Common myeloid progenitor, CD34-positive (primary cell): ENCODE measurements around the gene ZNF654.
A peak's percentile ranks its signal among the peaks of the same experiment; 100 is the strongest.

Experiments used
- CTCF ChIA-PET: fragments of 350-600 bp; sonication (Branson Sonifier 250); formaldehyde crosslinking; loops from one replicate; lab custom pipeline; 2021; ENCODE audit warnings: antibody characterized with exemption; lab: Charles Lee
- POLR2A ChIA-PET: fragments of 350-600 bp; sonication (Branson Sonifier 250); formaldehyde crosslinking; loops from one replicate; lab custom pipeline; 2021; ENCODE audit warnings: antibody characterized with exemption; lab: Charles Lee
- DNase-seq, 3 donors: peaks; one replicate each; pipeline versions ENCODE4 v3.0.0 to v3.0.0-alpha.2; 2013
- H3K27ac ChIP-seq, 2 experiments: 1 replicate in 1 of 2; 2 replicates in 1 of 2; pipeline ENCODE4 v1.7.0; 2013; ENCODE audit warnings: inconsistent platforms in 2 of 2, low read length in 2 of 2, mild to moderate bottlenecking in 2 of 2, low read depth in 1 of 2, moderate library complexity in 1 of 2; ENCODE audit not compliant: severe bottlenecking in 2 of 2, insufficient read depth in 1 of 2, poor library complexity in 1 of 2
- H3K27me3 ChIP-seq, 5 experiments: replicated peaks in 2 of 5; 1 replicate in 3 of 5; 2 replicates in 2 of 5; pipeline versions ENCODE4 v1.6.1 to v1.7.0; 2013; ENCODE audit warnings: low read length in 4 of 5, mild to moderate bottlenecking in 2 of 5, moderate library complexity in 2 of 5, inconsistent platforms in 1 of 5; ENCODE audit not compliant: insufficient read depth in 5 of 5, control insufficient read depth in 4 of 5
- H3K36me3 ChIP-seq, 4 experiments: 1 replicate in 2 of 4; 2 replicates in 2 of 4; pipeline versions ENCODE4 v1.6.1 to v1.7.0; 2013; ENCODE audit warnings: low read length in 3 of 4, control low read depth in 1 of 4, mild to moderate bottlenecking in 1 of 4; ENCODE audit not compliant: control insufficient read depth in 4 of 4, insufficient read depth in 4 of 4
- H3K4me1 ChIP-seq, 4 experiments: 1 replicate in 3 of 4; 2 replicates in 1 of 4; pipeline versions ENCODE4 v1.6.1 to v1.7.1; 2013; ENCODE audit warnings: low read length in 3 of 4, mild to moderate bottlenecking in 3 of 4, control low read depth in 1 of 4, inconsistent platforms in 1 of 4, moderate library complexity in 1 of 4; ENCODE audit not compliant: control insufficient read depth in 4 of 4, insufficient read depth in 4 of 4; ENCODE audit errors: control extremely low read depth in 1 of 4
- H3K4me3 ChIP-seq, 7 experiments: 1 replicate in 4 of 7; 2 replicates in 3 of 7; pipeline versions ENCODE4 v1.5.1 to v1.7.0; 2013; ENCODE audit warnings: mild to moderate bottlenecking in 7 of 7, low read length in 6 of 7, moderate library complexity in 6 of 7, inconsistent platforms in 2 of 7, low read depth in 2 of 7, control low read depth in 1 of 7; ENCODE audit not compliant: insufficient read depth in 4 of 7, control insufficient read depth in 1 of 7; ENCODE audit errors: extremely low read depth in 1 of 7
- H3K9me3 ChIP-seq, 5 experiments: 1 replicate in 4 of 5; 2 replicates in 1 of 5; pipeline versions ENCODE4 v1.6.1 to v1.7.1; 2013; ENCODE audit warnings: low read length in 4 of 5, mild to moderate bottlenecking in 2 of 5, inconsistent platforms in 1 of 5, low read depth in 1 of 5, moderate library complexity in 1 of 5; ENCODE audit not compliant: control insufficient read depth in 4 of 5, insufficient read depth in 2 of 5; ENCODE audit errors: control extremely low read depth in 1 of 5
- whole genome bisulfite sequencing: methylation state at CpG from one replicate; pipeline ENCODE4 v1.1.5; 2013; ENCODE audit not compliant: insufficient coverage; 5-methylcytosine and 5-hydroxymethylcytosine counted together

Gene ZNF654

GRCh38 chr3:88076712-88077111, 17.7 kb downstream of the ZNF654 start:
- Histone ChIP-seq H3K27ac (no peak overlapping the region), H3K4me3 (no peak overlapping the region), H3K27me3 (no peaks in the 10 kb centered on the region), H3K4me1 (peaks cover 0 to 9% (median 7%) of the 10 kb centered on the region in 4 experiments), H3K36me3 (peaks cover 2 to 16% (median 7%) of the 10 kb centered on the region in 4 experiments), H3K9me3 (peaks cover 5 to 12% (median 7%) of the 10 kb centered on the region in 5 experiments)
- WGBS = no CpG with 5 or more reads among the region's 1 CpG
- peak in 2 of 3 donors; percentile 18 to 55 for DNase-seq
- ChIA-PET POLR2A (no interaction called here), CTCF (no interaction called here)

- no peak overlapping the region for H3K4me3 ChIP-seq
- CTCF ChIA-PET = interaction anchor here (2.0 kb wide), 1 partner anchor 11 kb away, joined by 6 read pairs; no protein-coding TSS in a partner anchor
- no peak overlapping the region for H3K27ac ChIP-seq
- peaks cover 0 to 9% (median 5%) of the 10 kb centered on the region in 4 experiments for H3K36me3 ChIP-seq
- POLR2A ChIA-PET = no interaction called here
- H3K9me3 ChIP-seq = peaks cover 0 to 5% (median 4%) of the 10 kb centered on the region in 5 experiments
- no peak for DNase-seq
- WGBS = no CpG with 5 or more reads among the region's 3 CpGs
- no peaks in the 10 kb centered on the region for H3K27me3 ChIP-seq
- H3K4me1 ChIP-seq = peaks cover 0 to 9% (median 7%) of the 10 kb centered on the region in 4 experiments
These were observed 19.9 kb downstream of the ZNF654 start for GRCh38 chr3:88078932-88079331.

- Histone ChIP-seq H3K27me3 (no peaks in the 10 kb centered on the region), H3K4me3 (no peak overlapping the region), H3K27ac (no peak overlapping the region), H3K9me3 (peaks cover 0 to 5% (median 4%) of the 10 kb centered on the region in 5 experiments), H3K36me3 (peaks cover 4 to 19% (median 14%) of the 10 kb centered on the region in 4 experiments), H3K4me1 (no peaks in the 10 kb centered on the region)
- WGBS = 100% methylated on average over 1 of the region's 2 CpGs
- ChIA-PET POLR2A (no interaction called here), CTCF (no interaction called here)
- no peak for DNase-seq
These were observed 23.8 kb downstream of the ZNF654 start for GRCh38 chr3:88082854-88083253.

- Histone ChIP-seq H3K36me3 (peaks cover 5 to 19% (median 16%) of the 10 kb centered on the region in 4 experiments), H3K27ac (no peak overlapping the region), H3K27me3 (no peaks in the 10 kb centered on the region), H3K9me3 (peaks cover 0 to 5% (median 4%) of the 10 kb centered on the region in 5 experiments), H3K4me1 (no peaks in the 10 kb centered on the region), H3K4me3 (no peak overlapping the region)
- WGBS = 94% methylated on average over 2 of the region's 2 CpGs
- CTCF ChIA-PET = interaction anchor here (0.7 to 1.0 kb wide), 2 partner anchors 11 to 23 kb away, joined by 3 read pairs; no protein-coding TSS in a partner anchor
- DNase-seq = no peak
- POLR2A ChIA-PET = no interaction called here
These were observed 25.0 kb downstream of the ZNF654 start for GRCh38 chr3:88084097-88084501.

GRCh38 chr3:88090681-88091080, 31.6 kb downstream of the ZNF654 start:
- H3K36me3 ChIP-seq = peaks cover 17 to 49% (median 31%) of the 10 kb centered on the region in 4 experiments
- H3K27me3 ChIP-seq = no peaks in the 10 kb centered on the region
- ChIA-PET POLR2A (no interaction called here), CTCF (interaction anchor here (0.8 to 2.4 kb wide), 6 partner anchors 10 to 59 kb away, joined by 3 to 6 read pairs (median 4); partner anchors contain the start of gene C3orf38)
- H3K9me3 ChIP-seq = peaks cover 0 to 12% (median 3%) of the 10 kb centered on the region in 5 experiments
- H3K27ac ChIP-seq = no peak overlapping the region
- no peak for DNase-seq
- H3K4me1 ChIP-seq = peaks cover 0 to 4% (median 0%) of the 10 kb centered on the region in 4 experiments
- WGBS = 67% methylated on average over 3 of the region's 4 CpGs
- no peak overlapping the region for H3K4me3 ChIP-seq

GRCh38 chr3:88092270-88092669, 33.2 kb downstream of the ZNF654 start:
- Histone ChIP-seq H3K4me3 (no peak overlapping the region), H3K9me3 (peaks cover 0 to 17% (median 3%) of the 10 kb centered on the region in 5 experiments), H3K4me1 (peaks cover 0 to 4% (median 0%) of the 10 kb centered on the region in 4 experiments), H3K27ac (no peak overlapping the region), H3K27me3 (no peaks in the 10 kb centered on the region), H3K36me3 (peaks cover 22 to 47% (median 35%) of the 10 kb centered on the region in 4 experiments)
- no peak for DNase-seq
- CTCF ChIA-PET = interaction anchor here (0.7 kb wide), 1 partner anchor 21 kb away, joined by 3 read pairs; no protein-coding TSS in a partner anchor
- POLR2A ChIA-PET = no interaction called here

GRCh38 chr3:88093266-88093665, 34.2 kb downstream of the ZNF654 start:
- peaks cover 19 to 43% (median 32%) of the 10 kb centered on the region in 4 experiments for H3K36me3 ChIP-seq
- H3K4me1 ChIP-seq = peaks cover 0 to 4% (median 0%) of the 10 kb centered on the region in 4 experiments
- 100% methylated on average over 1 of the region's 1 CpG for WGBS
- H3K27ac ChIP-seq = no peak overlapping the region
- CTCF ChIA-PET = no interaction called here
- H3K4me3 ChIP-seq = no peak overlapping the region
- no peak for DNase-seq
- no peaks in the 10 kb centered on the region for H3K27me3 ChIP-seq
- peaks cover 0 to 17% (median 3%) of the 10 kb centered on the region in 5 experiments for H3K9me3 ChIP-seq
- POLR2A ChIA-PET = no interaction called here
